HG02759 (cell line): ENCODE results near the gene TTLL3.
"Not testable (repeated sequence)": the region's sequence is repeated elsewhere in the genome, so short reads cannot be mapped to it uniquely, and the experiment has no call there.

Experiments used
- ATAC-seq: cut with Tn5 transposase; IDR thresholded peaks from one replicate; pipeline ENCODE4 v1.9.1; 2021; ENCODE audit warnings: mild to moderate bottlenecking, moderate library complexity; ENCODE audit not compliant: unreplicated experiment

Gene TTLL3, protein sequence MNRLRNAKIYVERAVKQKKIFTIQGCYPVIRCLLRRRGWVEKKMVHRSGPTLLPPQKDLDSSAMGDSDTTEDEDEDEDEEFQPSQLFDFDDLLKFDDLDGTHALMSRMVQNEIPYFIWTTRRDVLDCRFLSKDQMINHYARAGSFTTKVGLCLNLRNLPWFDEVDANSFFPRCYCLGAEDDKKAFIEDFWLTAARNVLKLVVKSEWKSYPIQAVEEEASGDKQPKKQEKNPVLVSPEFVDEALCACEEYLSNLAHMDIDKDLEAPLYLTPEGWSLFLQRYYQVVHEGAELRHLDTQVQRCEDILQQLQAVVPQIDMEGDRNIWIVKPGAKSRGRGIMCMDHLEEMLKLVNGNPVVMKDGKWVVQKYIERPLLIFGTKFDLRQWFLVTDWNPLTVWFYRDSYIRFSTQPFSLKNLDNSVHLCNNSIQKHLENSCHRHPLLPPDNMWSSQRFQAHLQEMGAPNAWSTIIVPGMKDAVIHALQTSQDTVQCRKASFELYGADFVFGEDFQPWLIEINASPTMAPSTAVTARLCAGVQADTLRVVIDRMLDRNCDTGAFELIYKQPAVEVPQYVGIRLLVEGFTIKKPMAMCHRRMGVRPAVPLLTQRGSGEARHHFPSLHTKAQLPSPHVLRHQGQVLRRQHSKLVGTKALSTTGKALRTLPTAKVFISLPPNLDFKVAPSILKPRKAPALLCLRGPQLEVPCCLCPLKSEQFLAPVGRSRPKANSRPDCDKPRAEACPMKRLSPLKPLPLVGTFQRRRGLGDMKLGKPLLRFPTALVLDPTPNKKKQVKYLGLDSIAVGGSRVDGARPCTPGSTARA

DNA sequence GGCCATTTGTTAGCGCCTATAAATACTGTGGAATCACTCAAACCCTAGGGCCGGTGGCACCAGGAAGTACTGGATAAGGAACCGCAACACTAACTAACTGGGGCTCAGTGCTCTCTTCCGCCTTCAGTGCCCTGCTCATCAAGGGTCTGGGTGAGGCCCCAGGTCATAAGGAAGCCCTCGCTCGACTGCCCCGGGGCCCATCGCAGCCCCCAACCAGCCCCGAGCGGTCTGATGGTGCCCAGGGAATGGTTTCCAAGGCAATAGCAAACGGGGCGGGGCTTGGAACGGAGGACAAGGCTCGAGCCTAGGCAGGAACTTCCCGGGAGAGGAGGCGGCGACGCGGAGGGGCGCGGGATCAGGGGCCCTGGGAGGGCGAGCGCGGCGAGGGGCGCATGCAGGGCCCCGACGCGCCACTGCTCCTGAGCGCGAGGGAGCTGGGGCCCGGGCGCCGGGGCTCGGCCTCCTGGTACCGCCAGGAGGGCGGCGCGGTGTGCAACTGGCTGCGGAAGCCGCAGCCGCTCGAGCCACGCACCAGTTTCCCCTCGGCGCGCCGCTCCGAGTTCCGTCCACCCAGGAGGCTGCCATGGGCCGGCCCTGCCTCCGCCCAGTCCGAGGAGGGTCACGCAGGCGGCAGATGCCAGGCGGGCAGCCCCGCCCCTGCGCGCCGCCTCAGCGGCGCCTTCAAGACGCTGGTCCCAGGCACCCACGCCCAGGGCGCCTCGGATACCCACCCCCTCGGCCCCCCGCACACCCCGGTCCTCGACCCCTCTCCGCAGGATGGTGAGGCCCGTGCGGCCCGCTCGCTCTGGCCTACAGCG lies at the start of gene TTLL3:
Gene TTLL3 (plus strand): TSS at position 648 of the 818 bp plus-strand sequence. CDS start 400 bp downstream, outside the sequence.
- ATAC-seq: peak; percentile 63

DNA sequence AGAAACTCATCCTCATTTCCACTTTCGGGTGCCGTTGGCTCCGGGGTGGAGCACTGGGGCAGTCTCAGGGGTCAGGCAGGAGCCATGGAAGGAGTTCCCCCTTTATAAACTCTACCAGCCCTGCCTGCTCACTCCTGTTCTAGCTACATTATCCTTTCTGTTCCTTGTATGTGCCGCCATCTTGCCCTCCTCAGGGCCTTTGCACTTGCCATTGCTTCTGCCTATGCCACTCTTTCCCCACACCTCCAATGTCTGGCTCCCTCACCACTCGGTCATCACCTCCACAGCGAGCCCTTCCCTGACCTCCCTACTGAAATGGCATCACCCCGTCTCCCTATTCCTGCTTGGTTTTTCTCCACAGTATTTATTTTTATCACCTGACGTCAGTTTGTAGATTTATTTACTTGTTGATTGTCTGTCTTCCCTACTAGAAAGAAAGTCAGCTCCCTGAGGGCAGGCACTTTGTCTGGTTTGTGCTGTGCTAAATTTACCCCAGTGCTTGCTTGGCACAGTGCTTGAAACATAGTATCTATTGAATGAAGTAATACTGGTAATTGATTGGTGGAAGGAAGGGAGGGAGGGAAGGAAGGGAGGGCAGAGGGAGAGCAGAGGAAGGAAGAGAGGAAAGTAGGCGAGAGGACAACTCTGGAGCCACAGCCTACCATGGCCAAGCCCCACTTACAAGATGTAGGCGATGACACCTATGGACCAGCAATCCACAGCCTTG lies 49.1 kb upstream of the TTLL3 start:
- ATAC-seq: no peak

DNA sequence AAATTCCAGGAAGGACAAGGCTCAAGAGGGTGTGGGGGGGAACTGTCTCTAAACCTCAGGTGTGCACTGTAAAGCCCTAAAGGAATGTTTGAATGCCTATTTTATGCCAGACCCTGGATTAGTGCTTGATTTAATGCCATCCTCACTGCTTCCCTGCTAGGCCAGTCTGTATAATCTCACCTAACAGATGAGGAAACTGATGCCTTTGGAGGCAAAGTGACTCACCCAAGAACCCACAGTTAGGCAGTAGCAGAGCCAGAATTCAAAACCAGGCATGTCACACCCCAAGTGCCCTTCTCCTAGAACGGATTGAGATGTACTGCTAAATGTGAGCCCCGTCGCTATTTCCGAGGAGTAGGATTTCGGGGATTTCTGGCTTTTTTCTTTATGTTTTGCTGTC lies 48.1 kb upstream of the TTLL3 start:
- no peak for ATAC-seq

DNA sequence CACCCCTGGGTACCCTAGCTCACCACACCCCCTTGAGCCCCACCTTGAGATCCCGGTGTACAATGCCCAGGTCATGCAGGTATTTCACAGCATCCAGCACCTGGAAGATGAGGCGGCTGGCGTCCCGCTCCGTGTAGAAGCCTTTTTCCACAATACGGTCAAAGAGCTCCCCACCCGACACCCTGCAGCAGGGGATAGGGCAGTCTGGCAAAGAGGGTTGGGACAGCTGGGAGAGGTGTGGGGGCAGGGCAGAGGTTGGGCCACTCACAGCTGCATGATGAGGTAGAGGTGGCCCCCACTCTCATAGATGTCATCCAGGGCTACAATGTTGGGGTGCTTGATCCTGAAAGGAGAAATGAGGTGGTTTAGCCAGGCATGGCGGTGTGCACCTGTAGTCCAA lies 47.2 kb upstream of the TTLL3 start:
- ATAC-seq: no peak

DNA sequence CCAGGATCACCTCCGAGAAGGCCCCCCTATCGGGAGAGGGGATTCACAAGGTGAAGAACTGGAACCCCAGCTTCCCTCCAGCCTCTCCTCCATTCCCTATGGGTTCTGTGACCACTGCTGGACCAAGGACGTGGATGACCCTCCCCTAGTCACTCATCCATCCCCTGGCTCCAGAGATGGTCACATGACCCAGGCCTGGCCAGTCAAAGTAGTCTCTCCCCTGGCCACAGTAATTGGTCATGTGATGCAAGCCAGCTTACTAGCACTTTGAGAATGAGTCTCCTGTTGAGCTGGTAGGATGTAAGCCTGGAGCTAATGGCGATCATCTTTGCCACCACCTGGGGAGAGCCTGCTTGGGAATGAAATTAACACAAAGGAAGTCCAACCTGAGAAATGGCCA lies 44.2 kb upstream of the TTLL3 start:
- ATAC-seq: no peak

DNA sequence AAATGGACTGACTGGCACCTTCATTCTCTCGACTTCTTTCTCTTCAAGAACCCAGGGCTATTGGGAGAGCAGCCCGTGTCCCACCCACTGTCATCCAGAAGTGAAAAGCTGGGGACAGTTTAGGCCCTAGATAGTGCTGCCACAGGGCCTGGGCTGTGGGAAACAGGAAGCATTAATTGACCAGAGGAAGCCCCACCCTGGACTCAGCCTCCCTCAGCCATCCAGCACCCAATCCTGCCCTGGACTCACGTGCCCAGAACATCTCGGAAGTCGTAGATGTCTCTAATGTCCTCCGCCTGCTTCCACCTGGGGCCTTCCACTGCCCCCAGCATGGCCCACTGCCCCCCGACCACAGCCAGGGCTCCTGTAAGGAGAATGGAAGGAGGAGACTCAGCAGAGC lies 42.6 kb upstream of the TTLL3 start:
- ATAC-seq: no peak

DNA sequence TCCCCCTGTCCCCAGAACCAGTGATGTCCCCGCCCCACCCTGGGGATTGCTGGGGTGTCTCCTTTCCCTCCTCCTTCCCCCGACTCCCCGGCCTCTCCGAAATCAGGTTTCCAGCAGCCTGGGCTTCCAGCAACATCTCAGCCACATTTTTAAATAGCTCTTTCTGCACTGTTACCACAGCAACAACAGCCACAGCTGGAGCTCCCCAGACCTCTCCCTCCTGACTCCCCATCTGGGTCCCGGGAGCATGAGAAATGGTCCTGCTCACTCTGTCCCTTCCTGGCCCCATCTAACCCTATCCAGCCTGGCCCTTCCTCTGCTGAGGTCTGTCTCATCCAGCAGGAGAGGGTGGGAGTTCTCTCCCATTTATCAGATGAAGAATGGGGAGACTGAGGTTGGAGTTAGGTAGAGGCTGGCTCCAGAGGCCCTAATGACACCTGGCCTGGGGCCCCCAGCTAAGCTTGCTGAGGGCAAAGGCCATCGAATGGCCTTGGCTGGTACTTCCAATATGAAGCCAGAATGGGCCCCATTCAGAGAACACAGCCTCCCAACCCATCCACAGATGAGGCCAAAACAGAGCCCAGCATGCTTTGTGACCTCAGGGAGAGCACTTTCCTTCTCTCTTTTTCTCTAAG lies 41.8 kb upstream of the TTLL3 start:
- ATAC-seq: no peak

DNA sequence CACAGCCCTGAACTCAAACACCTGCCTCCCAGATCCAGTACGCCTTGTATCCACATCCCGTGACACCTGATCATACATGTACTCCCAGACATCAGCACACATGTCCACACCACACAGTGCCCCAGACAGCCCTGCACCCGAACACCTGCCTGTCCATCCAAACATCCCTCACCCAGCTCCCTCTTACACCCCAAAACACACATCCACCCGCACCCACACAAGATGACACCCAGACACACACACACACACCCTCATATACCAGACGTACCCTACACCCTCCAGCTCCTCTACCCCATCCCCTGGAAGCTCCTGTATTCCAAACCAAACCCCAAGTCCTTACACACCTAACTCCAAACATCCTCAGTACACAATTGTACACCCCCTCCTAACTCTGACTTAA lies 41.0 kb upstream of the TTLL3 start:
- no peak for ATAC-seq

DNA sequence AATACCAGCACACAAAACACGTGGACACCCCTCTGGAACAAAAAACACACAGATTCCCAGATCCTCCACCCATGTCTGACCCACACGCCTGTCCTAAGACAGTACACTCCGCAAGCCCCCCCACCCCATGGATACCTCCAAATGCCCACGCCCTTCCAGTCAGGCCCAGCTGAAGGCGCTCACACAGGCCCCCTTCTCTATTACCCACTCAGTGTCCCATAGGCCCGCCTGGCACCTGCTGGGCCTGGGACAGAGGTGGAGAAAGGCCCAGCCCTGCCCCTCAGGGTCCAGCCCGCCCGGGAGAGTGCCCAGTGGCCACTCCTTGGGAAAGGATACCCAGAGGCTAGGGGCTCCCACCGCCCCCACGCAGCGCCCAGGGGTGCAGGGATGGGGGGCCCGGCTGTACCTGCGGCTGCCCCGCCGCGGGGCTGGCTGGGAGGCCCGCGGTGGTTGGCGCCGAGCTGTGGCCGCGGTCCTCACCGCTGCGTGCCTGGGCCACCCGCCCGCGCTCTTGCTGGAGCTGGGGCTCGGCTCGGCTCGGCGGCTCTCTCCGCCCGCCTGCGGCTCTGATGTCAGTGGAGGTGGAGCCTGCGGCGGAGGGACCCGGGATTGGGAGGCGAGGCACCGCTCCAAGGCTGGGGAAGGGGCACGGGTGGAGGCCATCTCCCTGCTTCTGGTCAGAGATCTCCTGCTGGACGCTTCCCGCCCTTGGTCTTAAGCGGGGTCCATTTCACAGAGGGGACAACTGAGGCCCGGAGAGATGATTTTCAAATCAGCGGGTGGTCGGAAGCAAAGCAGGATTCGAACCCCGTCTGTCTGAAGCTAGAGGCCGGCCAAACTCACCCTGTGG lies 40.4 kb upstream of the TTLL3 start, which contains the start of gene CAMK1:
Gene CAMK1 (minus strand): TSS at position 522 of the 850 bp plus-strand sequence. CDS start 2,198 bp downstream, outside the sequence.
- peak; percentile 78 for ATAC-seq

DNA sequence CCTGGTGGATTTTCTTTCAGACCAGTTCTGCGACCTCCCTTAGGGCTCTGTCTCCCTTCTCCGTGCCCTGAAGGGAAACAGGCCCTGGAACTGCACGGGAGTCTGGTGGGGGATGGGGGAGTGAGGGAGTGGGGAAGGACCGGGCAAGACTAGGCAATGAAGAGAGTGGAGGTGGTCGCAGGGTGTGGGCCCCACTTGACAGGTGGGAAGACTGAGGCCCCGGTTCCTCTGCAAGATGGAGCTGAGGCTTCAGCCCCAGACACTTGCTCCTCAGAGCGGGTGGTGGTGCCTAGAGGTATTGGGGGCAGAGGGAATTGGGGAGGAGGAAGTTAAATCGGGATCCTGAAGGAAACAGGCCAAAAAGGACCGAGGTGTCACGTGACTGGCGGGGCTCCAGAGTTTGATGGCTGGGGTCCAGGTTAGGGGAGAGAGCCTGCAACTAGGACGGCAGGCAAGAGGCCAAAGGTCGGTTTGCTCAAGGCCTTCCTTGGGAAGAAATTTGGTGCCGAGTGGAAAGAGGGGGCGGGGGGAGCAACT lies 39.7 kb upstream of the TTLL3 start:
- no peak for ATAC-seq

DNA sequence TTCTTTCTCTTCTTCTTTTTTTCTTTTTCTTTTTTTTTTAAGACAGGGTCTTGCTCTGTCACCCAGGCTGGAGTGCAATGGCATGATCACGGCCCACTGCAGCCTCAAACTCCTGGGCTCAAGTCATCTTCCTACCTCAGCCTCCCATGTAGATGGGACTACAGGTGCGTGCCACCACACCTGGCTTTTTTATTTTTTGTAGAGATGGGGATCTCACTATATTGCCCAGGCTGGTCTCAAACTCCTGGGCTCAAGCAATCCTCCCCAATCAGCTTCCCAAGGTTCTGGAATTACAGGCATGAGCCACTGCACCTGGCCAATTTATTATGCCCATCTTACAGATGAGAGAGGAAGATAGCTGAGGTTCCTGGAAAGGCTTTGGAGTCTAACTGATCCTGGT lies 39.1 kb upstream of the TTLL3 start:
- ATAC-seq: not testable (repeated sequence)

DNA sequence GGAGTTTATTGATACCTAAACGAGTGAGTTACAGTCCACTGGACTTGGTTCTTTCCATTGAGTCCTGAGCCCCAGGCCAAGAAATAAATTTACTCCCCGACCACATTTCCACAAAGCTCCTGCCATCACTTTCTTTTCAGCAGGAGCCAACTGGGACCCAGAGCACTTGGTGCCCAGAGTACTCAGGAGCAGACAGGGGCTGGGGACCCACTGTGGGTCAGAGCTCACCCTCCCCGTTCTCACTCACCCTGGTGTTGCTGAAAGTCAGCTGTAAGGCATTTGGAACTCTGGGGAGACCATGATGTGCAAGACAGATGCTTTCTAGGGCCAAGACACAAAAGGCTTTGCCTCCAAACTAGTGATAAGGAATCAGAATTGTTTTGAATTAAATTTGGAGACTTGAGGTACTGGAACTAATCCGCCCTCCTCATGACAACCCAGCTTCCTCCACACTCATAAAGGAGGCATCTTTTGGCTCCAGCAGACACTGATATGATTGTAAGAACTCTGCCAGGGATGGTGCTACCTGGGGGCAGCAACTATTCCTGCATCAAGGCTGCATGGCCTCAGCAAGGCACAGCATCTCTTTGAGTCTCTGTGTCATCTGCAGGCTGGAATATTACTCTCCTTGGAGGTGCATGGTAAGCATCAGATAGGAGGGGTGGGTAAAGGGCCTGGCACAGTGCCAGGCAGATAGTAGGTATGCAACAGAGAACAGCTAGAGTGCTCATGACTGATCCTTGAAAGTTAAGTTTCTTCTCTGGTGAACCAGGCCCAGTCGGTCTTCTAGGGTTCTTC lies 33.0 kb upstream of the TTLL3 start:
- no peak for ATAC-seq

DNA sequence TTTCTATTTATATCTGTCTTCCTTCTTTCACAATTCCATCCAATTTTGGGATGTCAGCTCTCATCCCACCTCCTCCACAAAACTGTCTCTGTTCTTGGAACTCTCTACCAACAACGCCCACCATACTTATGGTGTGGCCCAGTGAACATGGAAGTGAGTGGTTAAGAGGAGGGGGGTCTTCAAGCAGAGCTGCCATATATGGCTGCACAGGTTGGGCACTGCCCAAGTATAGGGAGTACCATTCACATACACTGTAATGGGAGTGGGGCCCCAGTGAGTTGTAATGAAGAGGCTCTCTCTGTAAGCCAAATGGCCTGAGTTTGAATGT lies 32.4 kb upstream of the TTLL3 start:
- no peak for ATAC-seq

DNA sequence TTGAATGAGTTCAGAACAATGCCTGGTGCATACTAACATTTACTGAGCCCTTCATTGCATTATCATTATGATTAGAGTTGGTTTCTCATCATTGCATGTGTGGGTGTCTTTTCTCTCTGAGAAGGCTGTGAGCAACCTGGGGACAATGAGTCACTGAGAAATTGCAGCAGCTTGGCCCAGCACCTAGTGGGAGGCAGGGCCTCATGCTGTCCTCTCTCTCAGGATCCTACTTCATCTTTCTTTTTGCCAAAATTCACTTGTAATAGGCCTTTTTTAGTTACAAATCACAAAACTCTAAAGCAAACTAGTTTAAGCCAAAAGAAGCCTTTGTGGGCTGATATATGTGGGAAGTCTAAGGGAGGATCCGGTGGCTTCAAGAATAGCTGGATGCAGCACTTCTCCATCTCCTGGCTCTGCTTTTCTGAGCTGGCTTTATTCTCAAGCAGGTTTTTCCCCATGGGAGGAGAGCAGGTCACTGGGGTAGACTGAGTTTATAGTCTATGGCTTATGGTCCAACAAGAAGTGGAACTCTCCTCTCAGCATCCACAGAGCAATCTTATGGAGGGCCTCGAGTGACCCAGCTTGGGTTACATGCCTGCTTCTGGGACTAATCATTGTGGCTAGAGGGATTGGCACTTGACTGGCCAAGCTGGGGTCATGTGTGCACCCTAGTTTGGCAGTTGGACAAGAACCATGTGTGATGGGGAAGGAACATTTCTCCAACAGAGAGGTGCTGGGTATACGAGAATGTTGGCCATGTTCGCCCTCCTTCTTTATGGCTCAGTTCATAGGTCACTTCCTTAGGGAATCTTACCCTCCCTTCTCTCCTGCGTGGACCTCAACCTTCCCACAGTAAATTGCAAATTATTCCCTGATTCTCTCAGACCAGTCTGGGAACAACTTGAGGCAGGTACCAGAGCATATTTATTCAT lies 31.7 kb upstream of the TTLL3 start:
- ATAC-seq: no peak

DNA sequence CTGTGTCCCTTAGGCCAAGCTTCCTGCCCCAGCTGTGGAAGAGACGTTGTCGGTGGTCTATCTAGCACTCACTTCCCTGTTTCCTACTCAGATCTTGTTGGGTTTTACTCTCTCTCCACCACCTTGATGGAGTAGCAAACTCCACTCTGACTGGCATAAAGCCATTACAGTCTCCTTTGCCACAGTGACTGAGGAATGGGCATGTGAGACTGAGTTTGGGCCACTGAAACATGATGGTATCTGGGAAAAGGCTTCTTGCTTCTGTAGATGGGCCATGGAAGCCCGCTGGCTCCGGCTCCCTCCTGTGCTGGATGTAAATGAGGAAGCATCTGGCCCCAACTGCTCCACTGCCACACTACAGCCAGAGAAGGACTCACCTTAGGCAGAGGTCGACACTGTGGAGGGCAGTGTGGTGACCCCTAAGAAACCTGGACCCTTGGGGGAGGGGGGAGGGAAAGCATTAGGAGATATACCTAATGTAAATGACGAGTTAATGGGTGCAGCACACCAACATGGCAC lies 30.9 kb upstream of the TTLL3 start:
- ATAC-seq: no peak

DNA sequence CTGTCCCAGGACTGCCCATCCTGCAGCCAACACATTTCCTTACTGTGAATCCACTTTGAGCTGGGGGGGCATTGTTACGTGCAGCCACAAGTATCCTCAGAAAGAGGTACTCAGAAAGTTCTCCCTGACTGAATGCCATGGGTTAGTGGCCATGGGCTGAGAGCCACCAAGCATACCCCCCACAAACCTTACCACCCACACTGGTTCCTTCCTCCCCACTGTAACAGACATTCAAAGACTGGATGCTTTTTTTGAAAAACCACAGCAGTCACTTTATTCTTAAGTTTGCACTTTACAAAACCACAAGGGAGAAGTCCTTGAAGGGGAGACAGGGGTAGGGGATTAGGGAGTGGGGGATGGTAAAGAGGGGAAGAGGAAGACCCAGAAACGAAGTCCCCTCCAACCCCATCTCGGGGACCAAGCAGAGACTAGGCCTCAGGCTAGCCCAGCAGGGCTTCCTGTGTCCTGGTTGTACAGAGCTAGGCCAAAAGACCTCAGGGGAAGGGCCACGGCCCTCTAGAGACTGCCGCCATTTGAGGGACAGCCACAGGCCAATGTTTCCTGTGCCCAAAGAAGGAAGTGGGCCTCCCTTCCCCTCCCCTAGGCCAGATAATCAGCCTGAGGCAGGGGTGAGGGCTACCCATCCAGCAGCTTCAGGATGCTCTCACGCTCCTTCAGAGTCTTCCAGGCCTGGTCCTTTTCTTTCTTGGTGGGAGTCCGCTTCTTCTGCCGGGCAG lies 30.2 kb upstream of the TTLL3 start:
- peak; percentile 70 for ATAC-seq
